PC-9 (cell line): ENCODE results near the gene EYS. TPM values are rescaled to one million over a fixed set of nuclear protein-coding genes. Genes with fewer than 3 reads are reported as not detected.

ENCODE experiments used
- BruUV-seq: library from RNA; stranded (reverse); fragments of 400-500 nt; replicated peaks from 2 replicates; lab custom pipeline; 2021; lab: Mats Ljungman, UMichigan
- CTCF ChIA-PET: fragments of 300-600 bp; sonication (Branson Sonifier 250); formaldehyde crosslinking; loops from one replicate; lab custom pipeline; 2022; ENCODE audit warnings: antibody characterized with exemption; lab: Charles Lee
- POLR2A ChIA-PET: fragments of 300-600 bp; sonication (Branson Sonifier 250); formaldehyde crosslinking; loops from one replicate; lab custom pipeline; 2022; ENCODE audit warnings: antibody characterized with exemption; ENCODE audit not compliant: unreplicated experiment; lab: Charles Lee
- DNase-seq, 2 experiments: peaks; one replicate each; pipeline versions ENCODE4 v3.0.0 to v3.0.0-alpha.2; 2015 to 2022; ENCODE audit warnings: mixed read lengths in 1 of 2
- H2AFZ ChIP-seq: fragments of 200-600 bp; sonication (generic); 2 replicates; pipeline ENCODE4 v1.8.1; 2017; ENCODE audit warnings: antibody characterized with exemption
- H3F3A ChIP-seq: fragments of 200-600 bp; sonication (generic); 2 replicates; pipeline ENCODE4 v1.8.1; 2017; ENCODE audit warnings: antibody characterized with exemption, mild to moderate bottlenecking, low read depth; ENCODE audit not compliant: insufficient read depth
- H3K27ac ChIP-seq: fragments of 200-600 bp; sonication (generic); 2 replicates; pipeline ENCODE4 v1.6.1; 2016; ENCODE audit warnings: mixed run types
- H3K27me3 ChIP-seq: fragments of 200-600 bp; sonication (generic); 2 replicates; pipeline ENCODE4 v1.6.1; 2016; ENCODE audit warnings: low read depth, mixed run types; ENCODE audit not compliant: insufficient read depth
- H3K36me3 ChIP-seq: fragments of 200-600 bp; sonication (generic); 2 replicates; pipeline ENCODE4 v1.6.1; 2016; ENCODE audit warnings: low read depth, mixed run types
- H3K4me1 ChIP-seq: fragments of 200-600 bp; sonication (generic); replicated peaks from 2 replicates; pipeline ENCODE4 v1.6.1; 2016; ENCODE audit warnings: mixed run types; ENCODE audit not compliant: insufficient read depth
- H3K4me2 ChIP-seq: fragments of 200-600 bp; sonication (generic); 2 replicates; pipeline ENCODE4 v1.6.1; 2017; ENCODE audit warnings: mixed run types
- H3K4me3 ChIP-seq: fragments of 200-600 bp; sonication (generic); 2 replicates; pipeline ENCODE4 v1.6.1; 2016; ENCODE audit warnings: mixed run types
- H3K79me2 ChIP-seq: fragments of 200-600 bp; sonication (generic); 2 replicates; pipeline ENCODE4 v1.6.1; 2017; ENCODE audit warnings: low read depth, mixed run types
- H3K9me2 ChIP-seq: fragments of 200-600 bp; sonication (generic); 2 replicates; pipeline ENCODE4 v1.8.1; 2017; ENCODE audit warnings: mild to moderate bottlenecking; ENCODE audit not compliant: insufficient read depth
- H3K9me3 ChIP-seq: fragments of 200-600 bp; sonication (generic); 2 replicates; pipeline ENCODE4 v1.8.1; 2016; ENCODE audit warnings: low read depth; ENCODE audit not compliant: insufficient read depth
- H4K20me1 ChIP-seq: fragments of 200-600 bp; sonication (generic); 2 replicates; pipeline ENCODE4 v1.8.1; 2017; ENCODE audit not compliant: insufficient read depth
- EZH2 ChIP-seq: fragments of 200-600 bp; sonication (generic); IDR thresholded peaks from 2 replicates; pipeline ENCODE4 v1.8.0; 2017; ENCODE audit warnings: antibody characterized with exemption, low read depth
- intact Hi-C: fragments of 100-400 bp; cut with micrococcal nuclease; formaldehyde crosslinking; loops from one replicate; pipeline ENCODE4 v1.10.0; 2022; ENCODE audit not compliant: unreplicated experiment
- total RNA-seq: library from RNA; stranded (reverse); gene quantifications from 2 replicates; pipeline ENCODE4 v1.2.3, GENCODE V29; 2021
- TF ChIP-seq, protein P1 (sequence below): fragments of 200-600 bp; sonication (generic); conservative IDR thresholded peaks from 2 replicates; pipeline ENCODE4 v1.6.1; 2017; ENCODE audit warnings: mixed run types, antibody characterized with exemption, mild to moderate bottlenecking, moderate library complexity

EYS gene
- total RNA-seq, 1 experiment from 2014 or later: not detected

DNA sequence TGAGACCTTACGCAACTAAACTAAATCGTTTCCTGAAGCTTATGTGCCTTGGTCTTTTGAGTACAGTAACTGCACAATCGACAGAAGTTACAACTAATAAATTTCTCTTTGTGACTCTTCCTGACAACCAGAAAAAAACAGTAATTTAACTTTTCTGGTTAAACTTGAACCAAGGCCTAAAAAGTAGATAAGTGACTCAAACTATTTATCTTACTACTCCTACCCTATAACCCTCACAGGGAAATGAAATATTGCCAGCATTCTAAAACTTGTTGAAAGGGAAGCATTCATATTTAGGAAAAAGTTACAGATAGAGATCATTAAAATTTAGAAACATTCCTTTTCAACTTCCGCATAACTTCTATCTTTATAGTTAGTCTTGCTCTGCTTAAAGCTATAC is 1034.4 kb downstream of the EYS start:
- no TSS peak for BruUV-seq

DNA sequence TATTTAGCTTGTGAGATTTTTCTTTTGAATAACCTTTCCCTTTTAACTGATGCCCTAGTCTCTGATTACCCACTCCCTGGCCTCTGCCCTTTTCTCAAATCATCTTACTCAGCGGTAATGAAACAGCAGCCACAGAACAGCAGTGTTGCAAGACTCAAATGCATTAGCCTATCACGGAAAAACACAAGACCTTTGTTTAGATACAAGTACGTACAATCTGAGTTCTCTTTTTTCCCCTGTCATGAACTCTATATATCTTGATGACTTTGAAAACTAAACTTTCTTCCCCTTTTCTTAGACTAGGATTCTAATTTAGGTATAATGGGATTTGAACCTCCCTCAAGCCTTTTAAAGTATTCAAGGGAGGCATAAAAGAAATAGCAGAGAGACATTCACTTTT is 1034.9 kb downstream of the EYS start:
- no peaks in the 10 kb centered on the region for H3K4me1 ChIP-seq

More for the DNA sequence above, 1034.4 kb downstream of the EYS start:
- intact Hi-C loops: no loop called here
- no peak for DNase-seq
- Histone ChIP-seq H3K36me3 (no peaks in the 10 kb centered on the region), H3K4me2 (no peak overlapping the region), H3K4me1 (no peaks in the 10 kb centered on the region), H3K4me3 (no peak overlapping the region), H4K20me1 (no peaks in the 10 kb centered on the region), H3K79me2 (no peaks in the 10 kb centered on the region), H3F3A (no peaks in the 10 kb centered on the region), H3K9me2 (no peaks in the 10 kb centered on the region), H3K27me3 (no peaks in the 10 kb centered on the region), H3K27ac (no peak overlapping the region), H2AFZ (no peak overlapping the region), H3K9me3 (no peaks in the 10 kb centered on the region)
- ChIA-PET POLR2A (no interaction called here), CTCF (no interaction called here)
- TF ChIP-seq EZH2: no peak
- TF ChIP-seq, protein P1, sequence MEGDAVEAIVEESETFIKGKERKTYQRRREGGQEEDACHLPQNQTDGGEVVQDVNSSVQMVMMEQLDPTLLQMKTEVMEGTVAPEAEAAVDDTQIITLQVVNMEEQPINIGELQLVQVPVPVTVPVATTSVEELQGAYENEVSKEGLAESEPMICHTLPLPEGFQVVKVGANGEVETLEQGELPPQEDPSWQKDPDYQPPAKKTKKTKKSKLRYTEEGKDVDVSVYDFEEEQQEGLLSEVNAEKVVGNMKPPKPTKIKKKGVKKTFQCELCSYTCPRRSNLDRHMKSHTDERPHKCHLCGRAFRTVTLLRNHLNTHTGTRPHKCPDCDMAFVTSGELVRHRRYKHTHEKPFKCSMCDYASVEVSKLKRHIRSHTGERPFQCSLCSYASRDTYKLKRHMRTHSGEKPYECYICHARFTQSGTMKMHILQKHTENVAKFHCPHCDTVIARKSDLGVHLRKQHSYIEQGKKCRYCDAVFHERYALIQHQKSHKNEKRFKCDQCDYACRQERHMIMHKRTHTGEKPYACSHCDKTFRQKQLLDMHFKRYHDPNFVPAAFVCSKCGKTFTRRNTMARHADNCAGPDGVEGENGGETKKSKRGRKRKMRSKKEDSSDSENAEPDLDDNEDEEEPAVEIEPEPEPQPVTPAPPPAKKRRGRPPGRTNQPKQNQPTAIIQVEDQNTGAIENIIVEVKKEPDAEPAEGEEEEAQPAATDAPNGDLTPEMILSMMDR: no peak

DNA sequence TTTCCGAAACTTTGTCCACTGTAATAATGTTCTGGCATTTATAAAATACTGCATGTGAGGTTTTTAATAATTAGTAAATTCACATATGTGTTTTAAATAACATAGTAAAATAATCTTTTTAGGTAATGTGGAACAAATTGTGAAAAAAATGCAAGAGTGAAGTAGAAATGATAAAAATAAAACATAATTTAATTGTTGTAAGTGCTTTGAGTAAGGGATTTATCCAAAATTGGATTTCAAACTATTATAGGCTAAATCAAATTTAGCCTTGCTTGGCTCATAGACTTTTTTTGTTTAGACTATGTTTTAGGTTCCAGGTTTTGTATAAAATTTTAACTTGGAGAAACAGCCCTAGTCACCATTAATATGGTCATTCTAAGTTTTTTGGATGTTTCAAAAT is 1041.9 kb downstream of the EYS start:
- no peaks in the 10 kb centered on the region for H3K9me3 ChIP-seq
- no peaks in the 10 kb centered on the region for H3K27me3 ChIP-seq
- no peaks in the 10 kb centered on the region for H3K9me2 ChIP-seq
- BruUV-seq: no TSS peak
- H3K27ac ChIP-seq: no peak overlapping the region
- no peak overlapping the region for H3K4me2 ChIP-seq
- H3K36me3 ChIP-seq: no peaks in the 10 kb centered on the region
- TF ChIP-seq, protein P1: no peak
- no peak for TF ChIP-seq EZH2
- H3K79me2 ChIP-seq: no peaks in the 10 kb centered on the region
- no peaks in the 10 kb centered on the region for H3K4me1 ChIP-seq
- no peak overlapping the region for H2AFZ ChIP-seq
- POLR2A ChIA-PET: no interaction called here
- H3K4me3 ChIP-seq: no peak overlapping the region
- CTCF ChIA-PET: no interaction called here
- DNase-seq: no peak
- intact Hi-C loops: no loop called here
- no peaks in the 10 kb centered on the region for H3F3A ChIP-seq
- no peaks in the 10 kb centered on the region for H4K20me1 ChIP-seq

More for the DNA sequence above, 1034.9 kb downstream of the EYS start:
- H3K36me3 ChIP-seq: no peaks in the 10 kb centered on the region
- no peaks in the 10 kb centered on the region for H3F3A ChIP-seq
- BruUV-seq: no TSS peak
- intact Hi-C loops: no loop called here
- no peaks in the 10 kb centered on the region for H3K79me2 ChIP-seq
- H3K27me3 ChIP-seq: no peaks in the 10 kb centered on the region
- ChIA-PET POLR2A (no interaction called here), CTCF (no interaction called here)
- DNase-seq: no peak
- no peaks in the 10 kb centered on the region for H4K20me1 ChIP-seq
- no peak overlapping the region for H3K27ac ChIP-seq
- H3K4me2 ChIP-seq: no peak overlapping the region
- no peak overlapping the region for H3K4me3 ChIP-seq
- no peak overlapping the region for H2AFZ ChIP-seq
- H3K9me2 ChIP-seq: no peaks in the 10 kb centered on the region
- H3K9me3 ChIP-seq: no peaks in the 10 kb centered on the region
- TF ChIP-seq, protein P1: no peak
- no peak for TF ChIP-seq EZH2
